K562 (cell line): ENCODE measurements around the gene PLEK2. TPM values are rescaled to one million over a fixed set of nuclear protein-coding genes. Genes with fewer than 3 reads are reported as not detected.

Experiments used
- ATAC-seq: fragments of 200-7000 bp; cut with Tn5 transposase; 3 replicates; pipeline ENCODE4 v1.9.1; 2020; ENCODE audit warnings: moderate library complexity
- BruUV-seq: library from RNA; stranded (reverse); fragments of 400-500 nt; replicated peaks from 2 replicates; lab custom pipeline; 2021; lab: Mats Ljungman, UMichigan
- CTCF ChIA-PET: fragments of 300-600 bp; formaldehyde crosslinking; extraction: SDS; loops from one replicate; lab custom pipeline; 2021; ENCODE audit warnings: low intra/inter-chr PET ratio; lab: Yijun Ruan, JAX
- POLR2A ChIA-PET: fragments of 300-600, 350-650 bp; sonication (Branson Sonifier 250); formaldehyde crosslinking; extraction: SDS; loops from one replicate; lab custom pipeline; 2021; ENCODE audit warnings: antibody characterized with exemption, inconsistent platforms; lab: Yijun Ruan, JAX
- DNase-seq, 4 experiments: peaks; one replicate each; pipeline versions ENCODE4 v3.0.0 to v3.0.0-alpha.2; 2011 to 2018; ENCODE audit warnings: low spot score in 3 of 4, mixed read lengths in 3 of 4; ENCODE audit errors: extremely low read depth in 1 of 4
- FAIRE-seq: peaks from 2 replicates; lab custom pipeline; 2011; peaks lifted over from hg19 to GRCh38; lab: Jason Lieb, UNC
- H2AFZ ChIP-seq: 2 replicates; pipeline ENCODE4 v1.6.0; 2011; ENCODE audit warnings: low read depth, low read length, control low read depth, inconsistent platforms
- H3K27ac ChIP-seq: fragments of 200-600 bp; 3 replicates; pipeline ENCODE4 v1.8.0; 2011; ENCODE audit warnings: low read depth, mild to moderate bottlenecking, control low read depth, inconsistent platforms, low read length, moderate library complexity, mixed read lengths; ENCODE audit errors: extremely low read depth
- H3K27me3 ChIP-seq, 2 experiments: fragments of 300-600 bp in 1 of 2; 2 replicates in 1 of 2; 3 replicates in 1 of 2; pipeline versions ENCODE4 v1.6.0 to v1.8.0; 2011; ENCODE audit warnings: inconsistent platforms in 2 of 2, low read length in 2 of 2, mild to moderate bottlenecking in 1 of 2, mixed read lengths in 1 of 2, moderate library complexity in 1 of 2; ENCODE audit not compliant: control insufficient read depth in 2 of 2, insufficient read depth in 2 of 2
- H3K36me3 ChIP-seq: fragments of 300-600 bp; 3 replicates; pipeline ENCODE4 v1.8.0; 2011; ENCODE audit warnings: mild to moderate bottlenecking, low read length, inconsistent platforms; ENCODE audit not compliant: control insufficient read depth, insufficient read depth
- H3K4me1 ChIP-seq, 2 experiments: fragments of 200-600 bp in 1 of 2; replicated peaks in 1 of 2; 2 replicates in 1 of 2; 3 replicates in 1 of 2; pipeline versions ENCODE4 v1.5.1 to v1.8.0; 2011; ENCODE audit warnings: inconsistent platforms in 2 of 2, low read length in 2 of 2, mild to moderate bottlenecking in 1 of 2, mixed read lengths in 1 of 2, moderate library complexity in 1 of 2; ENCODE audit not compliant: control insufficient read depth in 2 of 2, insufficient read depth in 2 of 2
- H3K4me2 ChIP-seq: 2 replicates; pipeline ENCODE4 v1.6.1; 2011; ENCODE audit warnings: low read length, control low read depth, inconsistent platforms, mixed read lengths; ENCODE audit not compliant: insufficient read depth
- H3K4me3 ChIP-seq: fragments of 200-600 bp; sonication (generic), shearing (Covaris generic); 2 replicates; pipeline ENCODE4 v1.5.1; 2016; ENCODE audit warnings: control low read depth, inconsistent platforms
- H3K79me2 ChIP-seq: fragments of 200-600 bp; 3 replicates; pipeline ENCODE4 v1.8.0; 2011; ENCODE audit warnings: low read length, inconsistent platforms; ENCODE audit not compliant: control insufficient read depth, insufficient read depth
- H3K9ac ChIP-seq, 2 experiments: 2 replicates each; pipeline versions ENCODE4 v1.6.0 to v1.6.1; 2011; ENCODE audit warnings: low read depth in 2 of 2, low read length in 2 of 2, control low read depth in 1 of 2, inconsistent platforms in 1 of 2, mild to moderate bottlenecking in 1 of 2, mixed read lengths in 1 of 2; ENCODE audit not compliant: insufficient read depth in 1 of 2
- H3K9me1 ChIP-seq: one replicate; pipeline ENCODE4 v1.6.0; 2011; ENCODE audit warnings: inconsistent platforms, mild to moderate bottlenecking, low read length, moderate library complexity; ENCODE audit not compliant: control insufficient read depth, insufficient read depth
- H3K9me3 ChIP-seq: replicated peaks from 2 replicates; pipeline ENCODE4 v1.5.1; 2011; ENCODE audit warnings: low read depth, low read length, inconsistent platforms; ENCODE audit not compliant: control insufficient read depth, insufficient read depth
- H4K20me1 ChIP-seq: replicated peaks from 2 replicates; pipeline ENCODE4 v1.6.1; 2011; ENCODE audit warnings: low read length, inconsistent platforms, mixed read lengths; ENCODE audit not compliant: control insufficient read depth, insufficient read depth
- AFF1 ChIP-seq, 2 experiments: fragments of 450-650 bp; IDR thresholded peaks; 2 replicates each; pipeline ENCODE4 v1.6.1; 2018; ENCODE audit warnings: mild to moderate bottlenecking in 2 of 2, low read depth in 1 of 2; ENCODE audit not compliant: partially characterized antibody in 2 of 2
- NR3C1 ChIP-seq: sonication (generic); formaldehyde crosslinking; IDR thresholded peaks from 2 replicates; pipeline ENCODE4 v1.8.1; 2022; ENCODE audit warnings: missing genetic modification reagents
- PTBP1 ChIP-seq: fragments of 200-400 bp; formaldehyde crosslinking; IDR thresholded peaks from 2 replicates; pipeline ENCODE4 v1.6.1; 2017; ENCODE audit warnings: low read depth, low read length
- RBM14 ChIP-seq: fragments of 200-400 bp; formaldehyde crosslinking; IDR thresholded peaks from 2 replicates; pipeline ENCODE4 v1.6.1; 2018; ENCODE audit warnings: low read depth, mild to moderate bottlenecking, low read length, moderate library complexity, borderline replicate concordance; ENCODE audit not compliant: insufficient read depth
- SAP30 ChIP-seq: fragments of 200-600 bp; sonication (generic); IDR thresholded peaks from 2 replicates; pipeline ENCODE4 v1.6.1; 2012; ENCODE audit warnings: borderline replicate concordance, low read depth, mild to moderate bottlenecking, moderate library complexity, low read length, control low read depth, inconsistent platforms; ENCODE audit not compliant: insufficient read depth, poor library complexity, severe bottlenecking
- ZNF436 ChIP-seq: fragments of 250-450, 450-650 bp; sonication (Bioruptor Pico); formaldehyde crosslinking; IDR thresholded peaks from 2 replicates; pipeline ENCODE4 v1.7.0; 2020; ENCODE audit warnings: mild to moderate bottlenecking
- WGBS: fragments of 100-300 bp; shearing (Covaris generic); methylation state at CpG from one replicate; pipeline ENCODE4 v1.1.6; 2016; ENCODE audit warnings: low coverage, mixed read lengths; ENCODE audit not compliant: insufficient coverage; ENCODE audit errors: missing lambda C conversion rate; 5-methylcytosine and 5-hydroxymethylcytosine counted together
- in situ Hi-C: fragments of 300-500 bp; cut with MboI; formaldehyde crosslinking; loops from 4 replicates; pipeline ENCODE4 v1.15.0; 2018; ENCODE audit warnings: inconsistent platforms, mixed read lengths
- intact Hi-C: fragments of 100-400 bp; cut with micrococcal nuclease; formaldehyde crosslinking; loops from 2 replicates; pipeline ENCODE4 v1.14.2; 2022
- polyA plus RNA-seq, 8 experiments: library from polyadenylated mRNA; depleted of rRNA in 4 of 8; stranded (reverse) in 5 of 8; unstranded in 3 of 8; fragments of >200 nt; fragmentation: Nextera tagmentation in 2 of 8; fragmentation: Illumina TruSeq in 1 of 8; extraction: Ambion mirVana in 2 of 8; extraction: Trizol in 1 of 8; gene quantifications; 2 replicates each; pipeline versions ENCODE4 v1.2.1 to v1.2.3, GENCODE V29; 2011 to 2014; ENCODE audit warnings: inconsistent platforms in 1 of 8, missing spikeins in 1 of 8
- total RNA-seq, 7 experiments: library from RNA; depleted of rRNA in 6 of 7; stranded (reverse); fragments of >200 nt in 6 of 7; fragmentation: Illumina TruSeq in 2 of 7; extraction: Trizol in 2 of 7; gene quantifications; 2 replicates each; pipeline versions ENCODE4 v1.2.1 to v1.2.3, GENCODE V29; 2011 to 2021; ENCODE audit warnings: low replicate concordance in 1 of 7

PLEK2 gene
- total and polyA plus RNA-seq, 9 of the 15 experiments (the other 6 are each of a cell fraction or from before 2014, with no cell fraction given), result not detected

- TF ChIP-seq RBM14, result no peak
Observed at GRCh38 chr14:67400434-67400833, 11.5 kb downstream of the PLEK2 start (continued).

GRCh38 chr14:67397536-67397935, 14.4 kb downstream of the PLEK2 start:
- no peak overlapping the region for H3K9ac ChIP-seq
- H4K20me1 ChIP-seq, result no peaks in the 10 kb centered on the region
- no peak overlapping the region for H3K27ac ChIP-seq
- TF ChIP-seq SAP30 (no peak), PTBP1 (no peak), NR3C1 (no peak), AFF1 (IDR thresholded peaks at IDR 0.05; ENCODE audit: low read depth in 1 of 2, partially characterized antibody in 2 of 2) (no peak), ZNF436 (CRISPR knock-in tag) (no peak)
- H3K4me2 ChIP-seq, result no peak overlapping the region
- H3K79me2 ChIP-seq, result no peaks in the 10 kb centered on the region
- no peaks in the 10 kb centered on the region for H3K27me3 ChIP-seq
- H3K9me3 ChIP-seq, result no peaks in the 10 kb centered on the region
- intact Hi-C loops, result no loop called here
- H2AFZ ChIP-seq, result no peak overlapping the region
- H3K4me1 ChIP-seq, result peaks cover 0 to 8% of the 10 kb centered on the region in 2 experiments; a peak in 2 of 5 replicates
- H3K9me1 ChIP-seq, result no peaks in the 10 kb centered on the region
- H3K4me3 ChIP-seq, result no peak overlapping the region
- FAIRE-seq (no peak), DNase-seq (no peak), ATAC-seq (no peak)
- no peaks in the 10 kb centered on the region for H3K36me3 ChIP-seq
- CTCF ChIA-PET, result no interaction called here
- no TSS peak for BruUV-seq
- WGBS, result 46% methylated on average over 2 of the region's 9 CpGs
- in situ Hi-C loops, result no loop called here
- POLR2A ChIA-PET, result no interaction called here
